ENCODE results near the gene ZNF599.

ZNF599 gene

GRCh38 chr19:34772697-34773554 is at the start of gene ZNF599:
TSS of gene ZNF599 (minus strand) at chr19:34773215. CDS start at chr19:34772841, 374 bp downstream.
- TF ChIP-seq, protein P1, sequence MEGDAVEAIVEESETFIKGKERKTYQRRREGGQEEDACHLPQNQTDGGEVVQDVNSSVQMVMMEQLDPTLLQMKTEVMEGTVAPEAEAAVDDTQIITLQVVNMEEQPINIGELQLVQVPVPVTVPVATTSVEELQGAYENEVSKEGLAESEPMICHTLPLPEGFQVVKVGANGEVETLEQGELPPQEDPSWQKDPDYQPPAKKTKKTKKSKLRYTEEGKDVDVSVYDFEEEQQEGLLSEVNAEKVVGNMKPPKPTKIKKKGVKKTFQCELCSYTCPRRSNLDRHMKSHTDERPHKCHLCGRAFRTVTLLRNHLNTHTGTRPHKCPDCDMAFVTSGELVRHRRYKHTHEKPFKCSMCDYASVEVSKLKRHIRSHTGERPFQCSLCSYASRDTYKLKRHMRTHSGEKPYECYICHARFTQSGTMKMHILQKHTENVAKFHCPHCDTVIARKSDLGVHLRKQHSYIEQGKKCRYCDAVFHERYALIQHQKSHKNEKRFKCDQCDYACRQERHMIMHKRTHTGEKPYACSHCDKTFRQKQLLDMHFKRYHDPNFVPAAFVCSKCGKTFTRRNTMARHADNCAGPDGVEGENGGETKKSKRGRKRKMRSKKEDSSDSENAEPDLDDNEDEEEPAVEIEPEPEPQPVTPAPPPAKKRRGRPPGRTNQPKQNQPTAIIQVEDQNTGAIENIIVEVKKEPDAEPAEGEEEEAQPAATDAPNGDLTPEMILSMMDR (IDR thresholded peaks at IDR 0.05; ENCODE audit: poor library complexity, severe bottlenecking): no peak
- no peaks in the 10 kb centered on the region for H3K27me3 ChIP-seq (ENCODE audit: insufficient read depth, poor library complexity, severe bottlenecking)
- peak within 1 kb of the TSS; percentile 78 for H3K4me3 ChIP-seq (ENCODE audit: severe bottlenecking)
- peak; percentile 86 for DNase-seq (ENCODE audit: low spot score)
- H3K36me3 ChIP-seq (ENCODE audit: low read depth): peaks cover 5% of the 10 kb centered on the region; the same call in 1 of the 2 replicates
- H3K4me1 ChIP-seq (ENCODE audit: insufficient read depth, poor library complexity, severe bottlenecking): peaks cover 4% of the 10 kb centered on the region
- peak; percentile 98 for ATAC-seq (ENCODE audit: low read depth)
- H3K27ac ChIP-seq (ENCODE audit: poor library complexity, severe bottlenecking): no peak within 1 kb of the TSS
- no peaks in the 10 kb centered on the region for H3K9me3 ChIP-seq (ENCODE audit: severe bottlenecking)

- DNase-seq (ENCODE audit: low spot score) (no peak), ATAC-seq (ENCODE audit: low read depth) (no peak)
- Histone ChIP-seq H3K27me3 (ENCODE audit: insufficient read depth, poor library complexity, severe bottlenecking) (no peaks in the 10 kb centered on the region), H3K27ac (ENCODE audit: poor library complexity, severe bottlenecking) (no peak overlapping the region), H3K4me3 (ENCODE audit: severe bottlenecking) (no peak overlapping the region), H3K9me3 (ENCODE audit: severe bottlenecking) (peaks cover 2% of the 10 kb centered on the region), H3K4me1 (ENCODE audit: insufficient read depth, poor library complexity, severe bottlenecking) (no peaks in the 10 kb centered on the region), H3K36me3 (ENCODE audit: low read depth) (no peaks in the 10 kb centered on the region)
- TF ChIP-seq, protein P1 (IDR thresholded peaks at IDR 0.05; ENCODE audit: poor library complexity, severe bottlenecking): no peak
These were observed 45.3 kb upstream of the ZNF599 start for GRCh38 chr19:34818270-34818669.

DNA sequence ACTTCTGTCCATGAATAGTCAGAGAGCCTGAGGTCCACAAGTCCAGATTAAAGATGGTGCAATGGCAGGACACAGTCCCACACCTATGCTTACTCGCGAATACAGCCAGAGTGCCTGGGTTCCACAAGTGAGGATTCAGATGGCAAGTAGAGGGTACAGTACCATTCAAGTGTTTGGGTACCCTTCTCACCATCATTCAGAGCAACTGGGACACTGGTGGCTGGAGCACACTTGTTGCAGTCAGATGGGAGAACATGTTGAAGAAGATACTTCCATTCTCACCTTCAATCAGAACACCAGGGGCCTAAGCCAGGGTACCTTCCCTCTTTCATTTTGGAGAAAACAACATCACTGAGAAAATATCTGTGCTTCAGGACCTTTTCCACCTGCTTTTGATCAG is 43.7 kb upstream of the ZNF599 start:
- Histone ChIP-seq H3K4me3 (ENCODE audit: severe bottlenecking) (no peak overlapping the region), H3K27ac (ENCODE audit: poor library complexity, severe bottlenecking) (no peak overlapping the region), H3K36me3 (ENCODE audit: low read depth) (no peaks in the 10 kb centered on the region), H3K9me3 (ENCODE audit: severe bottlenecking) (peaks cover 2% of the 10 kb centered on the region), H3K4me1 (ENCODE audit: insufficient read depth, poor library complexity, severe bottlenecking) (no peaks in the 10 kb centered on the region), H3K27me3 (ENCODE audit: insufficient read depth, poor library complexity, severe bottlenecking) (no peaks in the 10 kb centered on the region)
- DNase-seq (ENCODE audit: low spot score) (no peak), ATAC-seq (ENCODE audit: low read depth) (no peak)
- TF ChIP-seq, protein P1 (IDR thresholded peaks at IDR 0.05; ENCODE audit: poor library complexity, severe bottlenecking): no peak

DNA sequence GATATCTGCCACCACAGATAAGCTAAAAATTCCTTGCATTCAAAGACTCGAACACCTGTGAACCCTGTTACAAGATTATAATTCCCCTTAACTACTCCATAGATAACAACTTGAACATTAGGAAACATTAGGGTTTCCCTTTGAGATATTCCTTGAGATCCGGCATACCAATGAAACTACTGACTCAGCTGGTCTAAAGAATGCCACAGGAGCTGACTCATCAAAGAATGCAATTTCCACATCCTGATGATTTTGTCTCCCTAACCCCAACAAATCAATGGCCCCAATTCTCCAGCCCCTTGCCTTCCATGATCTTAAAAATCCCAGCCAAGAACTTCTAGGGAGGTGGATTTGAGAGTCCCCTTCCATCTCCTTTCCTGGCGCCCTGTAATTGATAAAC is 35.6 kb upstream of the ZNF599 start:
- Histone ChIP-seq H3K9me3 (ENCODE audit: severe bottlenecking) (peaks cover 2% of the 10 kb centered on the region), H3K4me3 (ENCODE audit: severe bottlenecking) (no peak overlapping the region), H3K27me3 (ENCODE audit: insufficient read depth, poor library complexity, severe bottlenecking) (no peaks in the 10 kb centered on the region), H3K4me1 (ENCODE audit: insufficient read depth, poor library complexity, severe bottlenecking) (peaks cover 4% of the 10 kb centered on the region), H3K36me3 (ENCODE audit: low read depth) (no peaks in the 10 kb centered on the region), H3K27ac (ENCODE audit: poor library complexity, severe bottlenecking) (peak overlapping the region; percentile 36)
- TF ChIP-seq, protein P1 (IDR thresholded peaks at IDR 0.05; ENCODE audit: poor library complexity, severe bottlenecking): no peak
- ATAC-seq (ENCODE audit: low read depth) (peak; percentile 91), DNase-seq (ENCODE audit: low spot score) (no peak)

Measured in RWPE2 (cell line).